Iris pigment epithelial cell (primary cell): ENCODE measurements around the gene CHST11.

Experiments used
- DNase-seq: peaks from one replicate; pipeline ENCODE4 v3.0.0-alpha.2; 2011; ENCODE audit warnings: low read depth

CHST11 gene

DNA sequence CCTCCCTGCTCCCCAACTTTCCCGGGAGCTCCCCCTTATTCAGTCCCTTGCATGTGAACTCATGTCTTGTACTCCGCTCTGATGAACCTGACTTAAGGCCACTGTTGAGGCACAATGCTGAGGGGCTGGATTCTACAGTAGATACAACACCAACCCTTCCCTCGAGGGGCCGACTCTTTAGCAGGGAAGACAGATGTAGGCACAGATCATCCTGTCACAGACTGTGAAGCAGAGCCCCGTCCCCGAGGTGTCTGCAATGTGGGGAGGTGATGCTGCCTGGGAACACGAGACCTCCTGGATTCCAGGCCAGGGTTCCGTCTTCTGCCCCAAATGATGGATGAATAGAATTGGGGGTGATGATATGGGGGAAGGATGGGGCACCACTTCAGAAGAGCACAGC, 175.1 kb downstream of the CHST11 start:
- DNase-seq: no peak

DNA sequence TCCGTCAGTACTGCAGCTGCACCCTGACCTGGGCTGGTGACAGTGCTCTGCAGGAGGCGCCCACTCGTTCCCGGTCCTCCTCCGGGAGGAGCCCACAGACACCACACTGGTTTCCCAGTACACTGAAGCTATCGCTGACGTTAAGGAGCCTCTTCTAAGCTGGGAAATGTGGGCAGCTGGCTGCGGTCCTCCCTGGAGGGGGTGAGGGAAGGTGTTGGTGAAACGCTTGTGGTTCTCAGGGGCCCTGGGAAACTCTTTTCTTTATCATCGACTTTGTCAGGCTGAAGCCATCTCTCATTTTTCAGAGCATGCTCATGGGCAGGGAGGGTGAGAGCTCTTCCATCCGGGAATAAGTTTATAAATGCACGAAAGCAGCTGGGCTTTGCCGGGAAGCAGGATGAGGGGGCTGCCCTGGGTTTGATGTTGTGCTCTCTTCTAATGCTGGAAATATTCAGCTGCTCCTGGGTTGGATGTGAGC, 176.0 kb downstream of the CHST11 start:
- DNase-seq: peak; percentile 20

DNA sequence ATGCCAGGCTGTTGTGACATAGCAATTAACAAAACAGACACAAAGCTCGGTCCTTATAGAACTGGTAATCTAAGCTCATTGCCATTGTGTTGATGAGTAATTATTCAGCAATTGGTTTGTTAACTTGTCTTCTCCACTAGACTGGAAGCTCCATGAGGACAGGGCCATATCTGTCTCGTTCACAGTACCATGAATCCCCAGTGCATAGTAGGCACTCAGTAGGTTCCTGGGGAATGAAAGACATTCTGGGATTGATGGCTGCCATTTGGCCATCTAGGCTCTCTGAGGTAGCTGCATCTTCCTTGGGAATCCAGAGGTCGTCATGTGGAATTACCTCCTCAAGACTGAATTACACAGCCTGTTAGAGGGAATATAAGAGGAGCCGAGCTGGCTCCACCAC, 177.3 kb downstream of the CHST11 start:
- DNase-seq: no peak

DNA sequence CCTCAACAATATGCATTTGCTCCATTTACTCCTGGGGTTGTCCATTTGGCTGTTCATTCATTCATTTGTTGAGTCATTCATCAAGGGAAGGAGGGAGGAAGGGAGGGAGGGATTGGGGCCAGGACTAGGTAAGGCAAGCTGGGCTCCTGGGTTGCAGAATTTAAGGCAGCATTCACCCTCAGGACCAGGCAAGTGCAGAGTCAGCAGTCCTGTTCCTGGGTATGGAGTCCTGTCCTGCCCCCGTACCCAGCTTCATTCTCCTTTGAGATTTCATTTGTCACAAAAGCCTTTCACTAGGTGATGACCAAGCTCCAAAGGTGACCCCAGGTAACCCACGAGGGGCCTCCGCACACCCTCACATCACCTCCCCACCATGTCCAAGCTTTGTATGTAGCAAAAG, 178.1 kb downstream of the CHST11 start:
- no peak for DNase-seq

DNA sequence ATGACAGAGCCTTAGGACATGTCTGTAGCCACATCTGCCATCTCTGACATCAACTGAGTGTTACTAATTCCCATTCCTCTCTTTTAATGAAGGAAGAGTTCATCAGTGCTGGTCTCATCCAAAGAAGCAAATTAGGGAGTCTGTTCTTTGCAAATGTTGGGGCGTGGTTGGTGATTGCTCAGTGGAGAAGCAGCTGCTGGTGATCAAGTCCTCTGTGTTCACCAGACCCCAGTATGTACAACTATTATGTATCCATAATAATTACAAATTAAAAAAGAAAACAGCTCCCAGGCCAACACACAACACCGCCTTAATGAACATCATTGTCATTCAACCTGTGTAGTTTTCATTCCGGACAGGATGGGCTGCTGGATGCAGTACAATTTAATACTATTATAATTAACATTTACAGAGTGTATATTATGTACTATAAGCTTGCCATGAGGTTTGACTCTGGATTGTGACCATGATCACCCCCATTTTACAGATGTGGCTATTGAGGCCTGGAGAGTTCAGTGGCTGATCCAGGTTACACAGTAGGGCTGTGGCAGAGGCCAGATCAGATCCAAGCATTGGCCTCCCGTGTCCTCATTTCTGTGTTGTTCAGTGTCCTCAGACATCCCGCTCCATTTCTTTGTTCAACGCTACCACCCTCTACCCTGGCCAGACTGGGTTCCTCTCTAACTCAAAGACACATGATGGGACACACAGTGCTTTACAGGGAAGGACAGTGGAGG, 179.0 kb downstream of the CHST11 start:
- DNase-seq: no peak

DNA sequence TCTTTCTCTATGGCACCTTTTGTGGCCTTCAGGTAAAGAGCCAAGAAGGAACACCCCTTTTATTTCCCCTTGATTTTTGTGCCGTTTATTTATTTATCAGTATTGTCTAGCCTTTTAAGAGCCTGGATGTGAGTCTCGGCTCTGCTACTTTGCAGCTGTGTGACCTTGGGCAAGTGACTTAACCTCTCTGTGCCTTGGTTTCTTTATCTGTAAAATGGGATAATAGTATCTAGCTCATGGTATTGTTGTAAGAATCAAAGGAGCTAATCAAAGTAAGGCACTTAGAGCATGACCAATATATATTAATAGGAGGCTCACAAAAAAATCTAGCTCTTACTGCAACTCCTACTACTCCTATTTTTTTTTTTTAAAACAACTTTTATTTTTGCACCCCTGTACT, 179.7 kb downstream of the CHST11 start:
- no peak for DNase-seq

DNA sequence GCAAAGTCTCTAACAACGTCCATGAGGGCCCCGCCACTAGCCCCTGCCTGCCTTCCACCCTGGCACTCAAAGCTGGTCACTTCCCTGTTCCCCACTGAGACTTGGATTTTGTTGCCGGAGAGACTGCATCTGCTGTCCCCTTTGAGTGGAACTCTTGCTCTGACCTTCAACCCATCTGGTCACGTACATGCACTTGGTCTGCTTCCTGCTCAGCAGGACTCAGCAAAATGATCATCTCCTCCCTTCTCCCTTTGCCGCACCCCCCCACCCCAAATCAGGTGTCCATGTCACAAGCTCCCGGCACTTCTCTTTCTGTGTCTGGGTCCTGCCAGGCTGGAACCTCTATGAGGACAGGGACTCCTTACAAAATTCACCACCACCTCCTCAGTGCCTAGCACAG, 180.9 kb downstream of the CHST11 start:
- no peak for DNase-seq

DNA sequence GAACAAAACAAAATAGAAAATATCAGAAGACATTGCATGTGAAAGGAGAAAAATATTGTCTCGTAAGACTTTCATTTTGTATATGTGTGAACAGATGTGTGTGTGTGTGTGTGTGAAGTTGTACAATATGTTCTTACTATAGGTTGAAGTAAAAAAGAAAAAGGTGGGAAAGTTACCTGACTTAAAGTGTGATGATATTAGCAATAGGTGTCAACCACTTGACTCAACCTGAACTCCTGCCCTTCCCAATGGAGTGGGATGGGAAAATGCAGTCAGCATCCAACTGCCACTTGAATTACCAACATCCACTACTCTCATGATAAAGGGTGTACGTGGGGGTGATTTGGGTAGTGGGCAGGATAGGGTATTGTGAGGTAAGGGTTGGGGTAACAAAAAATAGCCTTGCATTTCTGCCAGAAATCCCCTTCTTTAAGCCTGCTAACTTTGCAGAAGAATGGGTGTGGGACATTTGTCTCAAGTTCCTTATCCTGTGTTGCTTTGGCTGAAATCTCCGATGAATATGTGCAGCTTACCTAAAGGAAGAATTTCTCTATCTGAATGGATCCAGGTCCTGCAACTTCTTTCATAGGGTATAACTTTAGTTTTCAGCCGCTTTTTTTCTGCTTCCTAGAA, 181.6 kb downstream of the CHST11 start:
- DNase-seq: no peak

DNA sequence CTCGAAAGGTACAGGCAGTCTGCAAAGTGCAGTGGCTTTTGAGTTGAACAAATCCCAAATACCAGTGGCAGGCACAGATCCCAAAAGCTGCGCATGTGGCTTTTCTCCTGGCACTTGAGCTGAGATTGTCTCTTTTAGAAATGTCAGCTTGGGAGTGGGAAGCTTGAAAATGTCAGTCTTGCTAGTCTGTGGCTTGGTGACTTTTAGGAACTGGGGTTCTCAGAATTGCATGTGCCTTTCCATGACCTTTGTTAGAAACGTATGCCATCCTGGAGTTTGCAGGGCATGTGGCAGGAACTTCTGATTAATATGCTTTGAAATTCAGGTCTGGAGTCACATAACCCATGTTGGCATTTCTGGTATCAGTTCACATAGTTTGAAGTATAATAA, 182.1 kb downstream of the CHST11 start:
- no peak for DNase-seq

DNA sequence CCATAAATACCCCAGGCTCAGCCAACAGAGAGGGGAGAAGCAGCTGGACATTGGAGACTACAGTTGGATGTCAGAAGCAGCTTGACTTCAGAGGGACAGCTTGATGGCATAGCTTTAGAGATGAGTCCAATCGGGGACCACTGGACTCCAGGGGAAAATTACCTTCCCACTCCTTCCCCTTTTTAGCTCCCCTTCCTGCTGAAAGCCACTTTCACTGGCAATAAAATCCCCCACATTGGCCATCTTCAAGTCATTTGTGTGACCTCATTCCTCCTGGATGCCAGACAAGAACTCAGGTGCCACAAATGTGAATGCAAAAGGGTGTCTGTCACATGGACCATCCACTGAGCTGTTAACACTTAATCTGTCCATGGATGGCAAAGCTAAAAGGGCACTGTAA, 184.2 kb downstream of the CHST11 start:
- no peak for DNase-seq

DNA sequence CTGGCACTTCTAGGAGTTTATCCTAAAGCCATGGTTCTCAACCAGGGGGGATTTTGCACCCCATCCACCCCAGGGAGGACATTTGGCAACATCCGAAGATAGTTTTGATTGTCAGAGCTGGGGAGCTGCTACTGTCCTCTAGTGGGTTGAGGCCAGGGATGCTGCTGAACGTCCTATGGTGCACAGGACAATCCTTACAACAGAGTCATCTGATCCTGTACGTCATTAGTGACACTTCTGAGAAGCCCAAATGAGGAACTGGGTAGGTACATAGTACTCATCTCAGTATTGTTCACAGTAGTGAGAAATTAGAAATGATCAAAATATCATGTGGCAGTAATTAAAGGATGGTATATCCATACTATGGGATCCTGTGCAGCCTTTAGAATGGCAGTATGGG, 185.1 kb downstream of the CHST11 start:
- DNase-seq: no peak

DNA sequence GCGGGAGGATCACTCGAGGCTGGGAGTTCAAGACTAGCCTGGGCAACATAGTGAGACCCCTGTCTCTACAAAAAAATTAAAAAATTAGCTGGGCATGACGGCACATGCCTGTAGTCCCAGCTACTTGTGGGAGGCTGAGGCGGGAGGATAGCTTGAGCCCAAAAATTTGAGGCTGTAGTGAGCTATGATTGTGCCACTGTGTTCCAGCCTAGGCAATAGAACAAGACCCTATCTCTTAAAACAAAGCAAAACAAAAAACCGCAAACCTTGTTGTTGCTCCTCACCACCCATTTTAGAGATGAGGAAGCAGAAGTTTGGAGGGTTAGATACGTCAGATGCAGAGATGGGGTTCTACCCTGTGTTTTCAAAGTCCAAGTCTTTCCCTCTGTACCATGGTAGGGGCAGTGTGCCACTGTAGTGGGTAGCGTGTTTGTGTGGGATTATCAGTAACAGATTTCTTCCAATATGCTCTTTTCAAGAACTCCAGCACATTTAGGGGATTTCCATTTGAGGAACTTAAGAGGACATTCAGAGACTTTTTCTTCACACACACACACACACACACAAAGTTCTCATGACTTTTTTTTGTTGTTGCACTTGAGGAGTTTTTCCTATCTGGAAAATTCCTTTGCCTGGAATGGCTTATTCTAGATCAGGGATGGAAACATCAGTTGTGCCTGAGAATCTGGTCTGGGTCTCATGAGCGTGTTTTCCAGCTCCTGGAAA, 186.5 kb downstream of the CHST11 start:
- no peak for DNase-seq

DNA sequence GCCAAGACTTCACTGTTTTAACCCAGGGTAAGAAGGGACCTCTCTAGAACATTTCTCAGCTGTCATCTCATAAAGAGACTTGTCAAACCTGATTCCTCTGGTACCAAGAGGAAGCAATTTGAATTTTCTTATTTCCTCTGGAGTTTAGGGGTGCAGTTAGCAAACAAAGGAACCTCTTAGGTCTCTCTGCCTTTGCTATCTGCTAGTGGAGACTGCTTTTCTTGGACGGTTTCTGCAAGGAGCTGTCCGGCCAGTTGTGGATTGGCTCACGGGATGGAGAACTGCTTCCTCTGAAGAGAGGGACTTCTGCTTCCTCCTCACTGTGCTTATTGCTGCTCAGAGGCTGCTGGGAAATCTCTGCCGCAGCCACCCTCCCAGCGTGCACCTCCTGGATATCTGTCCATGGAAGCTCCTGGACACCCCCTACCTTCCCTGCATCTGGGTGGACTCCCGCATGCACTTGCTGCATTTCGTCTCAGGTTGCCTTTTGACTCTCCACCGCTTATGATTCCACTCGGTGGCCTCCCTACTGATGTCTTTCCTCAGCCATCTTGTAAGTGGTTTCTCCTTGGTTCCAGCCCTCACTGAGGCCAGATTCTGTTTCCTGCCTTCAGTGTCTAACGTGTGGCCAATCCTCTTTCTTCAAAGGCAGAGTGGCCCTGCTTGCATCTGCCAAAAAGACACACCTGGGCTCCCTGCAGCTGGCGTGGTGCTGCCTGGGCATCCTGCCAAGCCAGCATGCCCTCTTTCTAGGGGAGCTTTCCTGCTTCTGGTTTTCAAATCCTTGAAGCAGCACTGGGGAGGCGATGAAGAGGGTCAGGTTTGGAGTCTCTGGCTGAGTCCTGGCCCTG, 187.3 kb downstream of the CHST11 start:
- no peak for DNase-seq

DNA sequence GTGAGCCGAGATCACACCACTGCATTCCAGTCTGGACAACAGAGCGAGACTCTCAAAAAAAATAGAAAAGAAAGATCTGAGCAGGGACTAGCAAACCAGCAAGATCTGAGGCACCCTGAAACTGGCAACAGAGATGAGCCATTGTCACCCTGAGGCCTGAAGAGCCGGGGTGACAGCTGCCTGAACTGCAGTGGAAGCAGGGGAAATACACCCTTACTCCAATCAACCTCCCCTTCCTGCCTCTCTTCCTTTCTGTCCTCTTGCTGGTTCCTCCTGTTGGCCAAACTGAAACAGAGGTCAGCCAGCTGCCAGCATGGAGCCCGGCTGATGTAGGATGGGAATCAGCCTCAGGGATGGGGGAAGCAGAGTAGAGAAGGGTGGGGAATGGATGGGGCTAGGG, 192.0 kb downstream of the CHST11 start:
- no peak for DNase-seq

DNA sequence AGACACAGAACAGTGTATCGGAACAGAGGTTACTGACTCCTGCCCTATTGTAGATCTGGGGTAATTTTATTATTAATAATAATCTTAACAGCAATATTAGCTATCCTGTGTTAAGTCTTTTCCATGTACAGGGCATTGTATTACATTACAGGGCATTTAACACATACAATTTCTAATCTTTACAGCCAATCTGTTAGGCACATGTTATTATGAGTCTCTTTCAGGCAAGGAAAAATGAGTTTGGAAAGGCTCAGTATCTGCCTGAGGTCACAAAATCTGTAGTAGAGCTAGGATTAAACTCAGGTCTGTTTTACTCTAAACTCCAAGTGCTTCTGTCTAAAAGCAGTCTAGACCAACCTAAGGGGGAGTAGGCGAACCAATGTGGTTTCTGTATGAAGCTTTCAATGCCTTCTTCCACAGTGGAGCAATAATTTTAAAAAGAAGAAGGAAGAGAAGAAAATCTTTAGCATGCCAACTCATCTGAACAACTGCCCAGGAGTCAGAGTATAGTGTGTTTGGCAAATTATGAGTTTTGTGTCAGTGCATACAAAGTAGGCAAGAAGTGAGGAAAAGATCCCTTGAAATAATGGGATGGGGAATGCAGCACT, 192.6 kb downstream of the CHST11 start:
- no peak for DNase-seq

DNA sequence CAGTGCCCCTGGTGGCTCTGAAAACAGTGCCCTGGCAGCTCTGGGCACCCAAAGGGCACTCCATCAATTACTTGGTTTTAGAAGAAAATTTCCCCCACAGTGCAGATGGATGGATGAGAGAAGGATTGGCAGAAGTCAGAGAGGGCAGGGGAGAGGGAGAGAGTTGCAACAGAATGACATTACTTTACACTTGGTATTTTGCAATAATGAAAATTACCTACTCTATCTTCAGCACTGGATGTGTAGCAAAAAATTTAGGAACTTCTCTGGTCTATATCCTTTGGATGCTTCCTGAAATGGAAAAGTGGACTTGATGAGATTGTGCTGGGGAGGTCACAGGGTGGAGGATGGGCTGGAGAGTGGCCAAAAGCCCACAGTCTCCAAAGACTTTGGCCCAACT, 193.2 kb downstream of the CHST11 start:
- DNase-seq: peak; percentile 31

DNA sequence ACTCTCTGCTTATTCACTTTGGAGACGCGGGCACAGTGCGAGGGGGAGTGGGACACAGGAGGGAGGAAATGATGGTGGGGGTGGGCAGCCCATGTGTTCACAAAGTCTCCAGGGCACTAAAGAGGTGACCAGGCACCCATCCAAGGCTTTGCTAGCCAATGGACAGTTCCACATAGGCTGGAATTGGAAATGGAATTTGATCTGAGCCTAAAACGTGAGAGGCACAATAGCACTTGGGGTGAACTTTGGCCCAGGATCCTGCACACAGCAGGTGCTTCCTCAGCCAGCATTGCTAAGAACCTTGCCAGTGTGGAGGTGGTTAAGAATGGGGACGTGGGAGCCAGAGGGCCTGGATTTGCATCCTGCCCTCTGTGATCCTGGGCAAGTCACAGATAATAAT, 193.8 kb downstream of the CHST11 start:
- DNase-seq: no peak

DNA sequence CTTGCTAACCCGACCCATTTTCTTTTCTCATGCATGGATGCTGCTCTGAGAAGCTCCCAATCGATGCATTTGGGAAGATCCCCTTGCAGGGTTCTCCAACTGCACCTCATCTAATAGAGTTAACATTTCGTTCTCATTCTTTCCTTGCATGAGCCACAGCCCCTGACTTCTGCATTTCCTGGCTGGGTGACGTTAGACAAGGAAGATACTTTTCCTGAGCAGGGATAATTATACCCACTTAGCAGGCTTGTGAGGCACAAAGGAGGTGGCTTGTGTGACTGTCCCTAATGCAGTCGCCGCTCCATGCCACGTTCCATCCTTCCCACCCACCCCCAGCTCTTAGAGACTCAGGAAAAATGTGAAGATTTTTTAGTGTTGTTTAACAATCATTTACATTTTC, 195.1 kb downstream of the CHST11 start:
- no peak for DNase-seq

DNA sequence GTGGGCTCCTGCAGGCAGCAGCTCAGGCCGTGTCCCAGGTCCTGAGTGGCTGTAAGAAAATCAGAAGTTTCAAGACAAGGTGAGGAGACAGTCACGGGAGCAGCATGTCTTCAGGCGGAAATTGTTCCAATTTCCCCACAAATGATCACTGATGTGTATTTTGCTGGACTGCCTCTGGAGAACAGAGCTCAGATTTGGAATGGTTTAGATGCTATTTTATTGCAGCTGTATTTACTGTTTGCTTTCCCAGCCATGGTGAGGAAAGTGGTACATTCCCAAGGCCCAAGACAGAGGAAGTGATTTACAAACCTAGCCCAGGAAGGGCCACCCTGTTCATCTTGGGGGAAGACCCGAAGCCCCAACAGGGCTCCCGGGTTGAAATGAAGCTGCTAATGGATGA, 195.6 kb downstream of the CHST11 start:
- DNase-seq: no peak

DNA sequence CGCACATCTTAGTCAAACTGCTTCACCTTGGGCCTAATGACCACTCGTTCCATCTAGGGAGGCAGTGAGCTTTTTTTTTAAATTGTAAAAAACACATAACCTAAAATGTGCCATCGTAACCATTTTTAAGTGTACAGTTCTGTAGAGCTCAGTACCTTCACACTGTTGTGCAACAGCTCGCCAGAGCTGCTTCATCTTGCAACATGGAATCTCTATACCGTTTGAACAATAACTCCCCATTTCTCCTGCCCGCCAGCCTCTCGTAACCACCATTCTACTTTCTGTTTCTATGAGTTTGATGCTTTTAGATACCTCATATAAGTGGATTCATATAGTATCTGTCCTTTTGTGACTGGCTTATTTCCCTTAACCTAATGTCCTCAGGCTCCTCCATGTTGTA, 196.2 kb downstream of the CHST11 start:
- DNase-seq: no peak

DNA sequence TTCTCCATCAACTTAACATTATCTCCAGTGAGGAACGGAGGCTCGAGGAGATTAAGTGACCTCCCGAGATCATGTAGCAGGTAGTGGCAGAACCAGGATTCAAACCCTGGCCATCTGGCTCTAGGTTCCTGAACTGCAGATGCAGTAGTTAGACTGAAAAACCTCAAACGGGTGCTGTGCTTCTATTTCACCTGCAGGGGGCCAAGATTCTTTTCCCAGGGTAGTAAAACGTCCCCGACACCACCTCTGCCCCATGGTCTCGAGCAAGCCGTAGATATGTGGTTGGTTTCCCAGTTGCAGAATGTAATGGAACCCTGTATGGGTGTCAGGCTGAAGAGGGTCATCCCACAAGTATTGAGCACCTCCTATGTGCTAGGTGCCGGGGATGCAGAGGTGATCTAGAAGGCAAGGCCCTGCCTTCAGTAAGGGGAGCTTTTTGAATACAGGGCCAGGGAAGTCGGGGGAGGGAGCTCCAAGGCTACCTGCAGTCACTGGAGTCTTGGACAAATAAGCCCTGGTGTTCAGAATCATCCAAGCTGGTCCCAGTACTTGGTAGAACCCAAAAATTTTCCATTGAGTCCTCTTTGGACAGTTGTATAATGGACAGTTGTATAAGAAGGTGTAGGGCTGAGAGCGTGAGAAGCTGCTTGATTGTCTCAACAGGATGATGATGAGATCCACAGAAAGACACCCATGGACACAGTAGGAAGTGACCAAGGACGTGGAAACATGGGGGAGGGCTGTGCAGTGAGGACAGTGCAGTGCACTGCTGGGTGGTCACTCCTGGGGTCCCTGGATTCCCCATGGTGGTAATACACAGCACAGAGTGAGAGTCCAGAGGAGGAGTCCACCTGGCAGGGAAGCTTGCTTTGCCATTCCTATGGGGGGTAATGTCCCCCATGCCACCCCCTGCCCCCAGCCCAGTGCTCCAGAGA, 197.2 kb downstream of the CHST11 start:
- DNase-seq: no peak
